ENCODE measurements around the gene MEG3.

DNA sequence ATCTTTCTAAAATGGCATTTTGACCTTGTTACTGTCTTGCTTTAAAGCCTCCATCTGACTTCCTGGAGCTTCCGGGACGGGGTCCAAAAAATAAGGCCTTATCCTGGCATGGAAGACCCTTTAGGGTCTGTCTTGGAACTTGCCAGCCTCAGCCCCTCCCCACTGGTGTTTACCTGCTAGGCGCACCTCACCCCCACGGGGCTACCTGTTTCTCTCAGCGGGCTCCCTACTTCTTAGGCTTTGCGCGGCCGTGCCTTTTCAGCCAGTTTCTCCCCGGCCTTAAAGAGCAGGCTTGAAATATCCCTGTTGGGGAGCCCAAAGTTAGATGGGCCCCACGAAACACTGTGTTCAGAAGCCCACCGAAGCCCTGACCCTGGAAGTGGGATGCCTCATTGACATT lies 72.5 kb downstream of the MEG3 start:
- TF ChIP-seq EZH2phosphoT487 (IDR thresholded peaks at IDR 0.05; ENCODE audit: unreplicated experiment) (no peak), EZH2 (IDR thresholded peaks at IDR 0.05; ENCODE audit: low read depth, unreplicated experiment) (no peak), STAT1 (IDR thresholded peaks at IDR 0.05; ENCODE audit: unreplicated experiment) (no peak)
- TF ChIP-seq, protein P1, sequence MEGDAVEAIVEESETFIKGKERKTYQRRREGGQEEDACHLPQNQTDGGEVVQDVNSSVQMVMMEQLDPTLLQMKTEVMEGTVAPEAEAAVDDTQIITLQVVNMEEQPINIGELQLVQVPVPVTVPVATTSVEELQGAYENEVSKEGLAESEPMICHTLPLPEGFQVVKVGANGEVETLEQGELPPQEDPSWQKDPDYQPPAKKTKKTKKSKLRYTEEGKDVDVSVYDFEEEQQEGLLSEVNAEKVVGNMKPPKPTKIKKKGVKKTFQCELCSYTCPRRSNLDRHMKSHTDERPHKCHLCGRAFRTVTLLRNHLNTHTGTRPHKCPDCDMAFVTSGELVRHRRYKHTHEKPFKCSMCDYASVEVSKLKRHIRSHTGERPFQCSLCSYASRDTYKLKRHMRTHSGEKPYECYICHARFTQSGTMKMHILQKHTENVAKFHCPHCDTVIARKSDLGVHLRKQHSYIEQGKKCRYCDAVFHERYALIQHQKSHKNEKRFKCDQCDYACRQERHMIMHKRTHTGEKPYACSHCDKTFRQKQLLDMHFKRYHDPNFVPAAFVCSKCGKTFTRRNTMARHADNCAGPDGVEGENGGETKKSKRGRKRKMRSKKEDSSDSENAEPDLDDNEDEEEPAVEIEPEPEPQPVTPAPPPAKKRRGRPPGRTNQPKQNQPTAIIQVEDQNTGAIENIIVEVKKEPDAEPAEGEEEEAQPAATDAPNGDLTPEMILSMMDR (conservative IDR thresholded peaks at IDR 0.05; ENCODE audit: low read depth in 2 of 2) = no peak

All from GM23338 (cell line).